Endothelial cell of umbilical vein (primary cell): Measurements from ENCODE around the gene F5. TPM values are rescaled to one million over a fixed set of nuclear protein-coding genes. Genes with fewer than 3 reads are reported as not detected.

Experiments
- BruUV-seq: library from RNA; stranded (reverse); fragments of 400-500 nt; replicated peaks from 2 replicates; lab custom pipeline; 2021; lab: Mats Ljungman, UMichigan
- CTCF ChIA-PET: fragments of 300-600, 350-600 bp; sonication (Branson Sonifier 250); formaldehyde crosslinking; loops from one replicate; lab custom pipeline; 2021; ENCODE audit warnings: antibody characterized with exemption, inconsistent platforms; lab: Charles Lee
- POLR2A ChIA-PET: fragments of 300-600, 350-600 bp; sonication (Branson Sonifier 250); formaldehyde crosslinking; loops from one replicate; lab custom pipeline; 2021; ENCODE audit warnings: antibody characterized with exemption, inconsistent platforms; lab: Charles Lee
- DNase-seq: peaks from one replicate; pipeline ENCODE4 v3.0.0-alpha.2; 2011; ENCODE audit warnings: low read depth, low spot score
- FAIRE-seq: peaks from 2 replicates; lab custom pipeline; 2011; peaks lifted over from hg19 to GRCh38; lab: Jason Lieb, UNC
- H2AFZ ChIP-seq: 2 replicates; pipeline ENCODE4 v1.6.0; 2012; ENCODE audit warnings: low read depth, low read length, control low read depth, inconsistent platforms
- H3K27ac ChIP-seq: 2 replicates; pipeline ENCODE4 v1.5.1; 2011; ENCODE audit warnings: low read depth, mild to moderate bottlenecking, control low read depth, low read length, moderate library complexity; ENCODE audit not compliant: insufficient read depth
- H3K27me3 ChIP-seq, 2 experiments: 2 replicates each; pipeline versions ENCODE4 v1.6.0 to v1.6.1; 2011; ENCODE audit warnings: low read length in 2 of 2, mixed read lengths in 1 of 2; ENCODE audit not compliant: control insufficient read depth in 2 of 2, insufficient read depth in 2 of 2
- H3K36me3 ChIP-seq, 2 experiments: 2 replicates in 1 of 2; 3 replicates in 1 of 2; pipeline ENCODE4 v1.5.1; 2011; ENCODE audit warnings: low read length in 2 of 2, mild to moderate bottlenecking in 1 of 2, moderate library complexity in 1 of 2; ENCODE audit not compliant: control insufficient read depth in 2 of 2, insufficient read depth in 2 of 2; ENCODE audit errors: extremely low read depth in 1 of 2
- H3K4me1 ChIP-seq: 3 replicates; pipeline ENCODE4 v1.5.1; 2011; ENCODE audit warnings: mild to moderate bottlenecking, low read length; ENCODE audit not compliant: control insufficient read depth, insufficient read depth; ENCODE audit errors: extremely low read depth
- H3K4me2 ChIP-seq: 2 replicates; pipeline ENCODE4 v1.6.1; 2011; ENCODE audit warnings: low read length, control low read depth, mixed read lengths; ENCODE audit not compliant: insufficient read depth
- H3K4me3 ChIP-seq, 3 experiments: fragments of 200-600 bp in 1 of 3; sonication (generic), shearing (Covaris generic) in 1 of 3; replicated peaks in 1 of 3; 2 replicates each; pipeline ENCODE4 v1.5.1; 2011 to 2016; ENCODE audit warnings: control low read depth in 3 of 3, low read length in 3 of 3, mild to moderate bottlenecking in 2 of 3, inconsistent platforms in 1 of 3, low read depth in 1 of 3, moderate library complexity in 1 of 3; ENCODE audit not compliant: insufficient read depth in 1 of 3
- H3K79me2 ChIP-seq: 2 replicates; pipeline ENCODE4 v1.6.0; 2012; ENCODE audit warnings: low read length, inconsistent platforms; ENCODE audit not compliant: control insufficient read depth, insufficient read depth
- H3K9ac ChIP-seq: replicated peaks from 2 replicates; pipeline ENCODE3; 2011; ENCODE audit warnings: low read length, control low read depth; ENCODE audit not compliant: insufficient read depth; ENCODE audit errors: extremely low read depth
- H3K9me1 ChIP-seq: replicated peaks from 3 replicates; pipeline ENCODE4 v1.6.0; 2011; ENCODE audit warnings: mild to moderate bottlenecking, low read length; ENCODE audit not compliant: control insufficient read depth, insufficient read depth; ENCODE audit errors: extremely low read depth
- H3K9me3 ChIP-seq: replicated peaks from 2 replicates; pipeline ENCODE4 v1.5.1; 2012; ENCODE audit warnings: low read length, inconsistent platforms; ENCODE audit not compliant: control insufficient read depth, insufficient read depth
- H4K20me1 ChIP-seq: replicated peaks from 2 replicates; pipeline ENCODE3; 2011; ENCODE audit warnings: mild to moderate bottlenecking, low read length; ENCODE audit not compliant: control insufficient read depth, insufficient read depth; ENCODE audit errors: extremely low read depth
- EZH2 ChIP-seq: IDR thresholded peaks from 2 replicates; pipeline ENCODE4 v1.6.1; 2012; ENCODE audit warnings: borderline replicate concordance, low read depth, mild to moderate bottlenecking, moderate library complexity, low read length, inconsistent platforms; ENCODE audit not compliant: severe bottlenecking
- FOS ChIP-seq: IDR thresholded peaks from 2 replicates; pipeline ENCODE4 v1.6.1; 2011; ENCODE audit warnings: mild to moderate bottlenecking, low read length, moderate library complexity, borderline replicate concordance; ENCODE audit not compliant: insufficient read depth
- GATA2 ChIP-seq: IDR thresholded peaks from 2 replicates; pipeline ENCODE4 v1.7.0; 2011; ENCODE audit warnings: low read depth, mild to moderate bottlenecking, moderate library complexity, mixed read lengths, low read length; ENCODE audit not compliant: insufficient read length, insufficient read depth
- JUN ChIP-seq: IDR thresholded peaks from 2 replicates; pipeline ENCODE4 v1.6.1; 2011; ENCODE audit warnings: borderline replicate concordance, low read depth; ENCODE audit not compliant: insufficient read length, insufficient read depth
- MYC ChIP-seq: IDR thresholded peaks from one replicate; pipeline ENCODE4 v1.6.1; 2011; ENCODE audit warnings: mild to moderate bottlenecking, low read depth, low read length
- POLR2A ChIP-seq: IDR thresholded peaks from 2 replicates; pipeline ENCODE4 v1.6.1; 2012; ENCODE audit warnings: low read depth, mild to moderate bottlenecking, control low read depth, low read length
- POLR2AphosphoS5 ChIP-seq: IDR thresholded peaks from 2 replicates; pipeline ENCODE4 v1.6.1; 2012; ENCODE audit warnings: low read depth, mild to moderate bottlenecking, control low read depth, low read length, moderate library complexity; ENCODE audit not compliant: insufficient read depth
- dilution Hi-C: fragments of 300-500 bp; cut with MboI; formaldehyde crosslinking; loops from one replicate; pipeline ENCODE4 v1.15.0; 2019; ENCODE audit warnings: low sequenced_read_pairs; ENCODE audit not compliant: extremely low pct_ligation_motif_present
- intact Hi-C: fragments of 100-400 bp; cut with micrococcal nuclease; formaldehyde crosslinking; loops from one replicate; pipeline ENCODE4 v1.10.0; 2022
- polyA plus RNA-seq, 4 experiments: library from polyadenylated mRNA; depleted of rRNA in 3 of 4; stranded (reverse) in 3 of 4; unstranded in 1 of 4; fragments of >200 nt; gene quantifications; 2 replicates each; pipeline versions ENCODE4 v1.2.1 to v1.2.3, GENCODE V29; 2011 to 2012; ENCODE audit warnings: missing spikeins in 1 of 4
- total RNA-seq: library from RNA; stranded (reverse); gene quantifications from 2 replicates; pipeline ENCODE4 v1.2.3, GENCODE V29; 2021
- TF ChIP-seq, protein P1 (sequence below): IDR thresholded peaks from 2 replicates; pipeline ENCODE4 v1.6.1; 2011; ENCODE audit not compliant: insufficient read depth, insufficient read length
- TF ChIP-seq, protein P2 (sequence below), 2 donors: IDR thresholded peaks; 1 replicate in 1 of 2; 2 replicates in 1 of 2; pipeline ENCODE4 v1.5.1; 2011; ENCODE audit warnings: low read length in 2 of 2, mild to moderate bottlenecking in 2 of 2, moderate library complexity in 2 of 2, control low read depth in 1 of 2, inconsistent platforms in 1 of 2, low read depth in 1 of 2; ENCODE audit not compliant: insufficient read depth in 1 of 2; ENCODE audit errors: extremely low read depth in 1 of 2

The F5 gene
- total and polyA plus RNA-seq, 2 donors (not counting 3 experiments of a cell fraction or from before 2014, with no cell fraction given): not detected

DNA sequence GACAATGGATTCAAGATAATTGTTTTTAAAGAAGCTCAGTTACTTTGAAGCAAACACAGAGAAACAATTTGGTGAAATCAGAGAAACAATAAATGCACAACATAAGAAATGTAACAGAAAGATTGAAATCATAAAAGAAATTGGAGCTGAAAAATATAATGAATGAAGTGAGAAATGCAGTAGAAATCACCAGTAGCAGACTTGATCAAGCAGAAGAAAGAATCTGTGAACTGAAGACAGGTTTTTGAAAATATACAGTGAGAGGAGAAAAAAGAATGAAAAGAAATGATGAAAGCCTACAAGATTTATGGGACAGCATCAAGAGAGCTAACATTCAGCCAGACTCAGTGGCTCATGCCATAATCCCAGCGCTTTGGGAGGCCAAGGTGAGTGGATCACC is 47.9 kb upstream of the F5 start:
- DNase-seq (no peak), FAIRE-seq (no peak)
- ChIA-PET CTCF (interaction anchor here (1.5 kb wide), 1 partner anchor 78 kb away, joined by 3 read pairs; no protein-coding TSS in a partner anchor), POLR2A (no interaction called here)
- no TSS peak for BruUV-seq
- no peaks in the 10 kb centered on the region for H3K36me3 ChIP-seq
- no peaks in the 10 kb centered on the region for H3K27me3 ChIP-seq
- dilution Hi-C loops (no loop called here), intact Hi-C loops (no loop called here)
- H3K9me1 ChIP-seq: no peaks in the 10 kb centered on the region
- H3K9ac ChIP-seq: no peak overlapping the region
- H3K4me2 ChIP-seq: no peak overlapping the region
- no peaks in the 10 kb centered on the region for H3K79me2 ChIP-seq
- no peak for TF ChIP-seq EZH2
- TF ChIP-seq MYC: no peak
- TF ChIP-seq FOS: no peak
- TF ChIP-seq, protein P1, sequence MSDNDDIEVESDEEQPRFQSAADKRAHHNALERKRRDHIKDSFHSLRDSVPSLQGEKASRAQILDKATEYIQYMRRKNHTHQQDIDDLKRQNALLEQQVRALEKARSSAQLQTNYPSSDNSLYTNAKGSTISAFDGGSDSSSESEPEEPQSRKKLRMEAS: no peak
- TF ChIP-seq POLR2AphosphoS5: no peak
- no peak for TF ChIP-seq JUN
- TF ChIP-seq, protein P2, sequence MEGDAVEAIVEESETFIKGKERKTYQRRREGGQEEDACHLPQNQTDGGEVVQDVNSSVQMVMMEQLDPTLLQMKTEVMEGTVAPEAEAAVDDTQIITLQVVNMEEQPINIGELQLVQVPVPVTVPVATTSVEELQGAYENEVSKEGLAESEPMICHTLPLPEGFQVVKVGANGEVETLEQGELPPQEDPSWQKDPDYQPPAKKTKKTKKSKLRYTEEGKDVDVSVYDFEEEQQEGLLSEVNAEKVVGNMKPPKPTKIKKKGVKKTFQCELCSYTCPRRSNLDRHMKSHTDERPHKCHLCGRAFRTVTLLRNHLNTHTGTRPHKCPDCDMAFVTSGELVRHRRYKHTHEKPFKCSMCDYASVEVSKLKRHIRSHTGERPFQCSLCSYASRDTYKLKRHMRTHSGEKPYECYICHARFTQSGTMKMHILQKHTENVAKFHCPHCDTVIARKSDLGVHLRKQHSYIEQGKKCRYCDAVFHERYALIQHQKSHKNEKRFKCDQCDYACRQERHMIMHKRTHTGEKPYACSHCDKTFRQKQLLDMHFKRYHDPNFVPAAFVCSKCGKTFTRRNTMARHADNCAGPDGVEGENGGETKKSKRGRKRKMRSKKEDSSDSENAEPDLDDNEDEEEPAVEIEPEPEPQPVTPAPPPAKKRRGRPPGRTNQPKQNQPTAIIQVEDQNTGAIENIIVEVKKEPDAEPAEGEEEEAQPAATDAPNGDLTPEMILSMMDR (IDR thresholded peaks at IDR 0.05; ENCODE audit: extremely low read depth in 1 of 2, insufficient read depth in 1 of 2, low read depth in 1 of 2, low read length in 2 of 2): no peak
- no peak for TF ChIP-seq GATA2
- TF ChIP-seq POLR2A: no peak
- no peak overlapping the region for H3K27ac ChIP-seq
- H4K20me1 ChIP-seq: no peaks in the 10 kb centered on the region
- H3K9me3 ChIP-seq: peaks cover 2% of the 10 kb centered on the region
- no peak overlapping the region for H2AFZ ChIP-seq
- H3K4me1 ChIP-seq: peaks cover 7% of the 10 kb centered on the region
- no peak overlapping the region for H3K4me3 ChIP-seq
